Measurements from ENCODE around the gene AP5Z1. TPM values are rescaled to one million over a fixed set of nuclear protein-coding genes. Genes with fewer than 3 reads are reported as not detected.

The AP5Z1 gene
- total RNA-seq, 2 donors from 2014 or later: 30.9 to 61.7 TPM

GRCh38 chr7:4760952-4761351 lies 14.5 kb upstream of the AP5Z1 start:
- H3K9me3 ChIP-seq: no peaks in the 10 kb centered on the region
- H3K36me3 ChIP-seq: peaks cover 9 to 28% of the 10 kb centered on the region in 2 donors
- no peak overlapping the region for H3K27ac ChIP-seq
- no peak for TF ChIP-seq CTCF (IDR thresholded peaks at IDR 0.05)
- no peak for TF ChIP-seq POLR2A (IDR thresholded peaks at IDR 0.05)
- intact Hi-C loops (cut with DNase I): no loop called here
- WGBS: 95% methylated on average over 26 of the region's 26 CpGs
- no peak overlapping the region for H3K4me3 ChIP-seq
- no peaks in the 10 kb centered on the region for H3K4me1 ChIP-seq (replicated peaks)
- no peaks in the 10 kb centered on the region for H3K27me3 ChIP-seq (replicated peaks; ENCODE audit: insufficient read depth)
- DNase-seq (ENCODE audit: low spot score): no peak

- intact Hi-C loops (cut with DNase I): no loop called here
- TF ChIP-seq POLR2AphosphoS5 (IDR thresholded peaks at IDR 0.05) (no peak), POLR2A (IDR thresholded peaks at IDR 0.05) (no peak), CTCF (IDR thresholded peaks at IDR 0.05) (no peak)
- peaks cover 9 to 24% of the 10 kb centered on the region in 2 donors for H3K36me3 ChIP-seq
Observed at GRCh38 chr7:4762121-4763055, 13.0 kb upstream of the AP5Z1 start.

GRCh38 chr7:4763091-4763793 lies 12.2 kb upstream of the AP5Z1 start:
- no peaks in the 10 kb centered on the region for H3K27me3 ChIP-seq (replicated peaks; ENCODE audit: insufficient read depth)
- 93% methylated on average over 32 of the region's 32 CpGs for WGBS
- peaks cover 9 to 24% of the 10 kb centered on the region in 2 donors for H3K36me3 ChIP-seq
- H3K4me1 ChIP-seq (replicated peaks): no peaks in the 10 kb centered on the region
- intact Hi-C loops (cut with DNase I): no loop called here
- DNase-seq (ENCODE audit: low spot score): no peak
- no peak overlapping the region for H3K27ac ChIP-seq
- H3K9me3 ChIP-seq: no peaks in the 10 kb centered on the region
- H3K4me3 ChIP-seq: no peak overlapping the region
- TF ChIP-seq CTCF (IDR thresholded peaks at IDR 0.05) (no peak), POLR2AphosphoS5 (IDR thresholded peaks at IDR 0.05) (no peak), POLR2A (IDR thresholded peaks at IDR 0.05) (no peak)

More at GRCh38 chr7:4762121-4763055, 13.0 kb upstream of the AP5Z1 start:
- no peak for DNase-seq (ENCODE audit: low spot score)
- no peaks in the 10 kb centered on the region for H3K9me3 ChIP-seq
- no peaks in the 10 kb centered on the region for H3K27me3 ChIP-seq (replicated peaks; ENCODE audit: insufficient read depth)
- H3K4me3 ChIP-seq: no peak overlapping the region
- no peaks in the 10 kb centered on the region for H3K4me1 ChIP-seq (replicated peaks)
- no peak overlapping the region for H3K27ac ChIP-seq
- WGBS: 89% methylated on average over 43 of the region's 54 CpGs

GRCh38 chr7:4763794-4764185 lies 11.6 kb upstream of the AP5Z1 start:
- Histone ChIP-seq H3K27me3 (replicated peaks; ENCODE audit: insufficient read depth) (no peaks in the 10 kb centered on the region), H3K36me3 (peaks cover 9 to 24% of the 10 kb centered on the region in 2 donors), H3K27ac (no peak overlapping the region), H3K4me3 (no peak overlapping the region), H3K4me1 (replicated peaks) (no peaks in the 10 kb centered on the region), H3K9me3 (no peaks in the 10 kb centered on the region)
- DNase-seq (ENCODE audit: low spot score): no peak
- intact Hi-C loops (cut with DNase I): no loop called here
- TF ChIP-seq CTCF (IDR thresholded peaks at IDR 0.05) (no peak), POLR2A (IDR thresholded peaks at IDR 0.05) (no peak), POLR2AphosphoS5 (IDR thresholded peaks at IDR 0.05) (no peak)
- 96% methylated on average over 21 of the region's 21 CpGs for WGBS

Measured in prostate gland (tissue), 2 donors.